IMR-90 (cell line): Measurements from ENCODE around the gene SAMM50. TPM values are rescaled to one million over a fixed set of nuclear protein-coding genes. Genes with fewer than 3 reads are reported as not detected.

Source experiments
- ATAC-seq: fragments of 200-7000 bp; cut with Tn5 transposase; 2 replicates; pipeline ENCODE4 v1.9.1; 2020; ENCODE audit warnings: low read depth, mild to moderate bottlenecking, moderate library complexity
- BruUV-seq: library from RNA; stranded (reverse); fragments of 400-500 nt; replicated peaks from 2 replicates; lab custom pipeline; 2021; lab: Mats Ljungman, UMichigan
- CTCF ChIA-PET: fragments of 300-600 bp; formaldehyde crosslinking; extraction: SDS; loops from one replicate; lab custom pipeline; 2021; ENCODE audit warnings: antibody characterized with exemption; lab: Yijun Ruan, JAX
- POLR2A ChIA-PET: fragments of 300-600 bp; sonication (Branson Sonifier 250); formaldehyde crosslinking; loops from one replicate; lab custom pipeline; 2022; ENCODE audit warnings: antibody characterized with exemption; ENCODE audit not compliant: unreplicated experiment; lab: Charles Lee
- DNase-seq: peaks from one replicate; pipeline ENCODE4 v3.0.0; 2013
- H2AFZ ChIP-seq: replicated peaks from 2 replicates; pipeline ENCODE3; 2013; ENCODE audit warnings: low read length, mild to moderate bottlenecking; ENCODE audit not compliant: poor library complexity
- H2AK5ac ChIP-seq: 2 replicates; pipeline ENCODE4 v1.6.1; 2013; ENCODE audit warnings: low read depth, low read length, inconsistent platforms
- H2AK9ac ChIP-seq: replicated peaks from 2 replicates; pipeline ENCODE3; 2013; ENCODE audit warnings: mild to moderate bottlenecking, low read depth, low read length, moderate library complexity; ENCODE audit not compliant: poor library complexity
- H2BK120ac ChIP-seq: 2 replicates; pipeline ENCODE4 v1.6.1; 2013; ENCODE audit warnings: low read depth, low read length, inconsistent platforms
- H2BK15ac ChIP-seq: 3 replicates; pipeline ENCODE4 v1.6.1; 2013; ENCODE audit warnings: low read depth, low read length, inconsistent platforms
- H2BK20ac ChIP-seq: 2 replicates; pipeline ENCODE4 v1.6.1; 2013; ENCODE audit warnings: low read depth, mild to moderate bottlenecking, inconsistent platforms, low read length, moderate library complexity
- H2BK5ac ChIP-seq: 2 replicates; pipeline ENCODE4 v1.6.1; 2013; ENCODE audit warnings: mild to moderate bottlenecking, low read depth, low read length, inconsistent platforms; ENCODE audit not compliant: poor library complexity, severe bottlenecking
- H3K14ac ChIP-seq: replicated peaks from 2 replicates; pipeline ENCODE4 v1.6.1; 2013; ENCODE audit warnings: low read depth, low read length, inconsistent platforms
- H3K18ac ChIP-seq: 2 replicates; pipeline ENCODE4 v1.6.1; 2013; ENCODE audit warnings: low read depth, low read length, control low read depth
- H3K23ac ChIP-seq: 2 replicates; pipeline ENCODE4 v1.6.1; 2013; ENCODE audit warnings: low read depth, low read length, inconsistent platforms
- H3K27ac ChIP-seq: 2 replicates; pipeline ENCODE4 v1.5.1; 2013; ENCODE audit warnings: mild to moderate bottlenecking, control low read depth, low read length; ENCODE audit not compliant: insufficient read depth
- H3K27me3 ChIP-seq: 2 replicates; pipeline ENCODE4 v1.6.1; 2013; ENCODE audit warnings: low read length; ENCODE audit not compliant: control insufficient read depth, insufficient read depth
- H3K36me3 ChIP-seq: 2 replicates; pipeline ENCODE4 v1.6.1; 2013; ENCODE audit warnings: low read length, mixed read lengths; ENCODE audit not compliant: control insufficient read depth, insufficient read depth
- H3K4ac ChIP-seq: 2 replicates; pipeline ENCODE4 v1.6.1; 2013; ENCODE audit warnings: low read depth, low read length, inconsistent platforms
- H3K4me1 ChIP-seq: 2 replicates; pipeline ENCODE4 v1.6.1; 2013; ENCODE audit warnings: low read length, mixed read lengths; ENCODE audit not compliant: control insufficient read depth, insufficient read depth
- H3K4me2 ChIP-seq: 2 replicates; pipeline ENCODE4 v1.6.1; 2013; ENCODE audit warnings: low read depth, mild to moderate bottlenecking, control low read depth, low read length, moderate library complexity
- H3K4me3 ChIP-seq: 2 replicates; pipeline ENCODE4 v1.5.1; 2013; ENCODE audit warnings: low read depth, mild to moderate bottlenecking, control low read depth, low read length, moderate library complexity; ENCODE audit not compliant: insufficient read depth
- H3K56ac ChIP-seq: 2 replicates; pipeline ENCODE4 v1.6.1; 2013; ENCODE audit warnings: low read length, inconsistent platforms; ENCODE audit not compliant: insufficient read depth; ENCODE audit errors: extremely low read depth
- H3K79me1 ChIP-seq, 2 experiments: 2 replicates each; pipeline ENCODE4 v1.6.1; 2013; ENCODE audit warnings: low read length in 2 of 2, inconsistent platforms in 1 of 2, low read depth in 1 of 2
- H3K9ac ChIP-seq: 2 replicates; pipeline ENCODE4 v1.6.1; 2013; ENCODE audit warnings: low read depth, low read length, control low read depth
- H3K9me1 ChIP-seq: 2 replicates; pipeline ENCODE4 v1.6.1; 2013; ENCODE audit warnings: low read length, inconsistent platforms; ENCODE audit not compliant: insufficient read depth
- H3K9me3 ChIP-seq: 2 replicates; pipeline ENCODE4 v1.6.1; 2013; ENCODE audit warnings: low read length; ENCODE audit not compliant: control insufficient read depth, insufficient read depth
- H4K20me1 ChIP-seq: 2 replicates; pipeline ENCODE4 v1.6.1; 2013; ENCODE audit warnings: low read length, inconsistent platforms; ENCODE audit not compliant: insufficient read depth
- H4K5ac ChIP-seq: 2 replicates; pipeline ENCODE4 v1.6.1; 2013; ENCODE audit warnings: mild to moderate bottlenecking, low read depth, low read length, control low read depth
- H4K8ac ChIP-seq, 2 experiments: 2 replicates each; pipeline ENCODE4 v1.6.1; 2013; ENCODE audit warnings: low read depth in 2 of 2, low read length in 2 of 2, control low read depth in 1 of 2, inconsistent platforms in 1 of 2
- H4K91ac ChIP-seq: 2 replicates; pipeline ENCODE4 v1.6.1; 2013; ENCODE audit warnings: low read depth, low read length, inconsistent platforms; ENCODE audit not compliant: insufficient read depth
- BHLHE40 ChIP-seq: fragments of 150-350 bp; IDR thresholded peaks from 2 replicates; pipeline ENCODE4 v1.6.1; 2016; ENCODE audit warnings: mild to moderate bottlenecking, low read depth, low read length
- CEBPB ChIP-seq: IDR thresholded peaks from 2 replicates; pipeline ENCODE4 v1.6.1; 2012; ENCODE audit warnings: low read depth, low read length, improper control_type of control experiment
- CHD1 ChIP-seq: IDR thresholded peaks from 2 replicates; pipeline ENCODE4 v1.6.1; 2012; ENCODE audit warnings: low read depth, low read length, improper control_type of control experiment
- FOS ChIP-seq: fragments of 150-350 bp; IDR thresholded peaks from 2 replicates; pipeline ENCODE4 v1.6.1; 2016; ENCODE audit warnings: low read depth, low read length
- MAFK ChIP-seq: IDR thresholded peaks from 2 replicates; pipeline ENCODE4 v1.6.1; 2012; ENCODE audit warnings: low read depth, low read length, improper control_type of control experiment
- MAZ ChIP-seq: IDR thresholded peaks from 2 replicates; pipeline ENCODE4 v1.6.1; 2012; ENCODE audit warnings: low read depth, mild to moderate bottlenecking, low read length, improper control_type of control experiment, moderate library complexity, borderline replicate concordance
- MXI1 ChIP-seq: IDR thresholded peaks from 2 replicates; pipeline ENCODE4 v1.6.1; 2012; ENCODE audit warnings: low read depth, mild to moderate bottlenecking, low read length, moderate library complexity, borderline replicate concordance
- NFE2L2 ChIP-seq: fragments of 150-350 bp; IDR thresholded peaks from 2 replicates; pipeline ENCODE4 v1.6.1; 2016; ENCODE audit warnings: low read depth, mild to moderate bottlenecking, low read length
- POLR2A ChIP-seq: IDR thresholded peaks from 2 replicates; pipeline ENCODE4 v1.6.1; 2012; ENCODE audit warnings: mild to moderate bottlenecking, low read depth, low read length
- RAD21 ChIP-seq: IDR thresholded peaks from 2 replicates; pipeline ENCODE4 v1.6.1; 2012; ENCODE audit warnings: low read length, improper control_type of control experiment
- RCOR1 ChIP-seq: IDR thresholded peaks from 2 replicates; pipeline ENCODE4 v1.6.1; 2012; ENCODE audit warnings: mild to moderate bottlenecking, low read length, improper control_type of control experiment; ENCODE audit not compliant: insufficient replicate concordance
- RFX5 ChIP-seq: IDR thresholded peaks from 2 replicates; pipeline ENCODE4 v1.8.0; 2012; ENCODE audit warnings: low read depth, mild to moderate bottlenecking, low read length, moderate library complexity
- SMC3 ChIP-seq: fragments of 150-350 bp; IDR thresholded peaks from 2 replicates; pipeline ENCODE4 v1.6.1; 2016; ENCODE audit warnings: low read depth, mild to moderate bottlenecking, antibody characterized with exemption, low read length, moderate library complexity
- WGBS, 2 experiments: methylation state at CpG; one replicate each; pipeline versions ENCODE4 v1.1.5 to v1.1.7; 2013; ENCODE audit warnings: missing lambda C conversion rate in 2 of 2; ENCODE audit not compliant: insufficient read length in 1 of 2; ENCODE audit errors: extremely low coverage in 2 of 2; 5-methylcytosine and 5-hydroxymethylcytosine counted together
- dilution Hi-C: fragments of 300-500 bp; cut with HindIII; formaldehyde crosslinking; loops from one replicate; pipeline ENCODE4 v1.14.3; 2018; ENCODE audit warnings: low sequenced_read_pairs; ENCODE audit not compliant: unreplicated experiment
- in situ Hi-C: fragments of 300-500 bp; cut with MboI; formaldehyde crosslinking; loops from 3 replicates; pipeline ENCODE4 v1.14.3; 2019; ENCODE audit warnings: low sequenced_read_pairs, inconsistent platforms, mixed read lengths
- intact Hi-C: fragments of 100-400 bp; cut with micrococcal nuclease; formaldehyde crosslinking; loops from 2 replicates; pipeline ENCODE4 v1.10.0; 2022
- polyA plus RNA-seq, 3 experiments: library from polyadenylated mRNA; depleted of rRNA; stranded (reverse); fragments of >200 nt; gene quantifications; 2 replicates each; pipeline ENCODE4 v1.2.3, GENCODE V29; 2012; ENCODE audit warnings: low replicate concordance in 1 of 3
- total RNA-seq: library from RNA; depleted of rRNA; stranded (reverse); fragments of >200 nt; gene quantifications from 2 replicates; pipeline ENCODE4 v1.2.3, GENCODE V29; 2012
- TF ChIP-seq, protein P1 (sequence below): fragments of 150-350 bp; IDR thresholded peaks from 2 replicates; pipeline ENCODE4 v1.6.1; 2017; ENCODE audit warnings: mild to moderate bottlenecking, antibody characterized with exemption, low read length, low read depth
- TF ChIP-seq, protein P2 (sequence below): fragments of 150-350 bp; IDR thresholded peaks from 2 replicates; pipeline ENCODE4 v1.6.1; 2016; ENCODE audit warnings: low read depth, mild to moderate bottlenecking, low read length, moderate library complexity, borderline replicate concordance
- TF ChIP-seq, protein P3 (sequence below): conservative IDR thresholded peaks from 2 replicates; pipeline ENCODE4 v1.5.1; 2012; ENCODE audit warnings: mild to moderate bottlenecking, low read depth, low read length, improper control_type of control experiment

Gene SAMM50
- total and polyA plus RNA-seq, 2 of the 4 experiments (the other 2 are of a cell fraction): 40.6 to 43.7 TPM

DNA sequence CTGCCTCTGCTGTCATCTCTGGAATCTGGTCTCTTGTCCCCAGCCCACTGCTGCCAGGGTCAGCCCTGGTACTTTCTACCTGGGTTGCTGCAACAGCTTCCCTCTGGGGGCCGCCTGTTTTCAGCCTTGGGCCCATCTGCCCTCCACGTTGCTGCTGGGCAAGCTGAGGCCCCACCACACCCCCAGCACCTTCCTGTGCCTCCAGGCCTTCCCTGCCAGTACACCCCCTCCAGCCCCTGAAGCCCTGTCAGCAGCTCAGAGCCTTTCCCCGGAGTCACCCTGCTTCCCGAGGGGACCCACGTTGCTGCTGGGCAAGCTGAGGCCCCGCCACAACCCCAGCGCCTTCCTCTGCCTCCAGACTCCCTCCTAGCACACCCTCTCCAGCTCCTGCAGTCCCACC lies 3.3 kb upstream of the SAMM50 start:
- no peak for ATAC-seq
- BruUV-seq: no TSS peak
- in situ Hi-C loops: no loop called here

More for the DNA sequence above, 3.3 kb upstream of the SAMM50 start:
- 57% methylated on average over 5 of the region's 7 CpGs; no CpG with 5 or more reads in 1 of the 2 experiments for WGBS, 2 experiments
- no peak overlapping the region for H3K27ac ChIP-seq
- POLR2A ChIA-PET: no interaction called here
- no peak overlapping the region for H2BK120ac ChIP-seq
- H4K5ac ChIP-seq: no peak overlapping the region
- H4K20me1 ChIP-seq: no peaks in the 10 kb centered on the region; the same call in 1 of the 2 replicates
- no peak overlapping the region for H3K56ac ChIP-seq
- no peaks in the 10 kb centered on the region for H3K36me3 ChIP-seq
- no peak overlapping the region for H4K91ac ChIP-seq
- CTCF ChIA-PET: interaction anchor here (0.6 kb wide), 2 partner anchors 31 to 47 kb away, joined by 4 read pairs; no protein-coding TSS in a partner anchor
- H3K23ac ChIP-seq: no peak overlapping the region
- no peak overlapping the region for H2BK20ac ChIP-seq
- H2BK5ac ChIP-seq: no peak overlapping the region
- no peak overlapping the region for H3K4me3 ChIP-seq
- H3K9ac ChIP-seq: no peak overlapping the region
- H2BK15ac ChIP-seq: no peak overlapping the region
- no peaks in the 10 kb centered on the region; the same call in 1 of the 2 replicates for H3K9me1 ChIP-seq
- H3K27me3 ChIP-seq: no peaks in the 10 kb centered on the region
- H2AK9ac ChIP-seq: peak overlapping the region; percentile 38
- H3K4me1 ChIP-seq: peaks cover 7% of the 10 kb centered on the region
- dilution Hi-C loops: no loop called here
- H2AK5ac ChIP-seq: no peak overlapping the region
- no peak overlapping the region for H3K14ac ChIP-seq
- H3K4ac ChIP-seq: no peak overlapping the region
- H3K4me2 ChIP-seq: no peak overlapping the region
- peak overlapping the region; percentile 18 for H2AFZ ChIP-seq
- peaks cover 14 to 28% of the 10 kb centered on the region in 2 experiments; a peak in 3 of 4 replicates for H3K79me1 ChIP-seq
- H3K18ac ChIP-seq: no peak overlapping the region
- intact Hi-C loops: no loop called here
- TF ChIP-seq CHD1: no peak
- TF ChIP-seq RCOR1: no peak
- TF ChIP-seq RAD21: no peak
- TF ChIP-seq MAZ: no peak
- TF ChIP-seq NFE2L2: no peak
- no peak for TF ChIP-seq MXI1
- TF ChIP-seq SMC3: no peak
- no peak for TF ChIP-seq POLR2A
- no peak for TF ChIP-seq MAFK
- TF ChIP-seq, protein P1, sequence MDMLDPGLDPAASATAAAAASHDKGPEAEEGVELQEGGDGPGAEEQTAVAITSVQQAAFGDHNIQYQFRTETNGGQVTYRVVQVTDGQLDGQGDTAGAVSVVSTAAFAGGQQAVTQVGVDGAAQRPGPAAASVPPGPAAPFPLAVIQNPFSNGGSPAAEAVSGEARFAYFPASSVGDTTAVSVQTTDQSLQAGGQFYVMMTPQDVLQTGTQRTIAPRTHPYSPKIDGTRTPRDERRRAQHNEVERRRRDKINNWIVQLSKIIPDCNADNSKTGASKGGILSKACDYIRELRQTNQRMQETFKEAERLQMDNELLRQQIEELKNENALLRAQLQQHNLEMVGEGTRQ: no peak
- no peak for TF ChIP-seq BHLHE40
- no peak for TF ChIP-seq CEBPB
- no peak for TF ChIP-seq RFX5
- TF ChIP-seq, protein P2, sequence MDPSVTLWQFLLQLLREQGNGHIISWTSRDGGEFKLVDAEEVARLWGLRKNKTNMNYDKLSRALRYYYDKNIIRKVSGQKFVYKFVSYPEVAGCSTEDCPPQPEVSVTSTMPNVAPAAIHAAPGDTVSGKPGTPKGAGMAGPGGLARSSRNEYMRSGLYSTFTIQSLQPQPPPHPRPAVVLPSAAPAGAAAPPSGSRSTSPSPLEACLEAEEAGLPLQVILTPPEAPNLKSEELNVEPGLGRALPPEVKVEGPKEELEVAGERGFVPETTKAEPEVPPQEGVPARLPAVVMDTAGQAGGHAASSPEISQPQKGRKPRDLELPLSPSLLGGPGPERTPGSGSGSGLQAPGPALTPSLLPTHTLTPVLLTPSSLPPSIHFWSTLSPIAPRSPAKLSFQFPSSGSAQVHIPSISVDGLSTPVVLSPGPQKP: no peak
- no peak for TF ChIP-seq FOS
- TF ChIP-seq, protein P3, sequence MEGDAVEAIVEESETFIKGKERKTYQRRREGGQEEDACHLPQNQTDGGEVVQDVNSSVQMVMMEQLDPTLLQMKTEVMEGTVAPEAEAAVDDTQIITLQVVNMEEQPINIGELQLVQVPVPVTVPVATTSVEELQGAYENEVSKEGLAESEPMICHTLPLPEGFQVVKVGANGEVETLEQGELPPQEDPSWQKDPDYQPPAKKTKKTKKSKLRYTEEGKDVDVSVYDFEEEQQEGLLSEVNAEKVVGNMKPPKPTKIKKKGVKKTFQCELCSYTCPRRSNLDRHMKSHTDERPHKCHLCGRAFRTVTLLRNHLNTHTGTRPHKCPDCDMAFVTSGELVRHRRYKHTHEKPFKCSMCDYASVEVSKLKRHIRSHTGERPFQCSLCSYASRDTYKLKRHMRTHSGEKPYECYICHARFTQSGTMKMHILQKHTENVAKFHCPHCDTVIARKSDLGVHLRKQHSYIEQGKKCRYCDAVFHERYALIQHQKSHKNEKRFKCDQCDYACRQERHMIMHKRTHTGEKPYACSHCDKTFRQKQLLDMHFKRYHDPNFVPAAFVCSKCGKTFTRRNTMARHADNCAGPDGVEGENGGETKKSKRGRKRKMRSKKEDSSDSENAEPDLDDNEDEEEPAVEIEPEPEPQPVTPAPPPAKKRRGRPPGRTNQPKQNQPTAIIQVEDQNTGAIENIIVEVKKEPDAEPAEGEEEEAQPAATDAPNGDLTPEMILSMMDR: no peak
- no peak overlapping the region for H4K8ac ChIP-seq
- H3K9me3 ChIP-seq: no peaks in the 10 kb centered on the region
- no peak for DNase-seq
